Fibroblast of lung (primary cell): Measurements from ENCODE around the gene STRN3. TPM values are rescaled to one million over a fixed set of nuclear protein-coding genes. Genes with fewer than 3 reads are reported as not detected.

Experiments
- DNase-seq, 2 donors: peaks; one replicate each; pipeline versions ENCODE4 v3.0.0 to v3.0.0-alpha.2; 2010; ENCODE audit warnings: low read depth in 2 of 2
- H2AFZ ChIP-seq: 2 replicates; pipeline ENCODE4 v1.5.1; 2012; ENCODE audit warnings: low read length, control low read depth, inconsistent platforms
- H3K27ac ChIP-seq: 2 replicates; pipeline ENCODE4 v1.5.1; 2011; ENCODE audit warnings: low read length, control low read depth; ENCODE audit not compliant: insufficient read depth
- H3K27me3 ChIP-seq: 2 replicates; pipeline ENCODE4 v1.5.1; 2011; ENCODE audit warnings: mild to moderate bottlenecking, low read length; ENCODE audit not compliant: control insufficient read depth, insufficient read depth
- H3K36me3 ChIP-seq: 2 replicates; pipeline ENCODE4 v1.5.1; 2011; ENCODE audit warnings: low read length; ENCODE audit not compliant: control insufficient read depth, insufficient read depth
- H3K4me1 ChIP-seq: 2 replicates; pipeline ENCODE4 v1.5.1; 2011; ENCODE audit warnings: low read length; ENCODE audit not compliant: control insufficient read depth, insufficient read depth; ENCODE audit errors: extremely low read depth
- H3K4me2 ChIP-seq: 2 replicates; pipeline ENCODE4 v1.5.1; 2011; ENCODE audit warnings: low read length, control low read depth; ENCODE audit not compliant: insufficient read depth; ENCODE audit errors: extremely low read depth
- H3K4me3 ChIP-seq, 4 experiments: fragments of 200-600 bp in 1 of 4; sonication (generic) in 1 of 4; replicated peaks in 1 of 4; 2 replicates each; pipeline ENCODE4 v1.5.1; 2011 to 2016; ENCODE audit warnings: low read length in 4 of 4, low read depth in 3 of 4, mild to moderate bottlenecking in 3 of 4, control low read depth in 2 of 4, inconsistent platforms in 1 of 4, mixed read lengths in 1 of 4; ENCODE audit not compliant: insufficient read depth in 1 of 4; ENCODE audit errors: control extremely low read depth in 1 of 4
- H3K79me2 ChIP-seq: 2 replicates; pipeline ENCODE4 v1.5.1; 2012; ENCODE audit warnings: mild to moderate bottlenecking, low read length, inconsistent platforms; ENCODE audit not compliant: control insufficient read depth, insufficient read depth
- H3K9ac ChIP-seq: 2 replicates; pipeline ENCODE4 v1.5.1; 2011; ENCODE audit warnings: mild to moderate bottlenecking, low read length, control low read depth; ENCODE audit not compliant: insufficient read depth
- H3K9me3 ChIP-seq: 2 replicates; pipeline ENCODE4 v1.5.1; 2012; ENCODE audit warnings: low read depth, low read length; ENCODE audit not compliant: control insufficient read depth, insufficient read depth
- H4K20me1 ChIP-seq: 2 replicates; pipeline ENCODE4 v1.5.1; 2011; ENCODE audit warnings: low read length; ENCODE audit not compliant: control insufficient read depth, insufficient read depth; ENCODE audit errors: extremely low read depth
- EZH2 ChIP-seq: IDR thresholded peaks from 2 replicates; pipeline ENCODE4 v1.5.1; 2012; ENCODE audit warnings: low read length, control low read depth, mild to moderate bottlenecking; ENCODE audit errors: missing control alignments
- polyA plus RNA-seq, 2 donors: library from polyadenylated mRNA; depleted of rRNA in 1 of 2; stranded (reverse) in 1 of 2; unstranded in 1 of 2; fragments of >200 nt; gene quantifications; 2 replicates each; pipeline ENCODE4 v1.2.1, GENCODE V29; 2011 to 2012; ENCODE audit warnings: missing spikeins in 1 of 2
- total RNA-seq: library from RNA; depleted of rRNA; stranded (reverse); fragments of >200 nt; gene quantifications from 2 replicates; pipeline ENCODE4 v1.2.1, GENCODE V29; 2014
- TF ChIP-seq, protein P1 (sequence below), 2 donors: IDR thresholded peaks in 1 of 2; conservative IDR thresholded peaks in 1 of 2; 1 replicate in 1 of 2; 2 replicates in 1 of 2; pipeline ENCODE4 v1.5.1; 2011 to 2012; ENCODE audit warnings: low read length in 2 of 2, control low read depth in 1 of 2, inconsistent platforms in 1 of 2, low read depth in 1 of 2, mild to moderate bottlenecking in 1 of 2

STRN3 gene
- total and polyA plus RNA-seq, 2 donors (not counting 1 experiment from before 2014, with no cell fraction given), result 42.0 to 88.2 TPM

DNA sequence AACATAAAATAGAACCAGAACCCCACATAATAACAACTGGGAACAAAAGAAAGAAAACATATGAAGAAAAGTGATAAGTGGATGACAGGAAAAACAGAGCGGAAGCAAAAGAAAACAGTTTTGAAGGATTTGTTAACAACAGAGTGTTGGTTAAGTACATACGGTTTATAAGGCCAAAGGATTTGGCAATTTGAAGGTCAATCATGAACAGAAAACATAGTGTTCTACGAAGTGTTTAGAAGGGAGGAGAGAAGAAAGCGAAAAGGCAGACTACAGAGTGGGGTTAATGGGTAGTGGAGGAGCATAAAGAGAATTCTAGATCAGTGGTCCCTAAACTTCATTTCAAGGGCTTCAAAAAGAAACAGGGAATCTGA is 4.6 kb downstream of the STRN3 start:
- DNase-seq, result no peak
- no peak overlapping the region for H3K4me2 ChIP-seq
- TF ChIP-seq, protein P1, sequence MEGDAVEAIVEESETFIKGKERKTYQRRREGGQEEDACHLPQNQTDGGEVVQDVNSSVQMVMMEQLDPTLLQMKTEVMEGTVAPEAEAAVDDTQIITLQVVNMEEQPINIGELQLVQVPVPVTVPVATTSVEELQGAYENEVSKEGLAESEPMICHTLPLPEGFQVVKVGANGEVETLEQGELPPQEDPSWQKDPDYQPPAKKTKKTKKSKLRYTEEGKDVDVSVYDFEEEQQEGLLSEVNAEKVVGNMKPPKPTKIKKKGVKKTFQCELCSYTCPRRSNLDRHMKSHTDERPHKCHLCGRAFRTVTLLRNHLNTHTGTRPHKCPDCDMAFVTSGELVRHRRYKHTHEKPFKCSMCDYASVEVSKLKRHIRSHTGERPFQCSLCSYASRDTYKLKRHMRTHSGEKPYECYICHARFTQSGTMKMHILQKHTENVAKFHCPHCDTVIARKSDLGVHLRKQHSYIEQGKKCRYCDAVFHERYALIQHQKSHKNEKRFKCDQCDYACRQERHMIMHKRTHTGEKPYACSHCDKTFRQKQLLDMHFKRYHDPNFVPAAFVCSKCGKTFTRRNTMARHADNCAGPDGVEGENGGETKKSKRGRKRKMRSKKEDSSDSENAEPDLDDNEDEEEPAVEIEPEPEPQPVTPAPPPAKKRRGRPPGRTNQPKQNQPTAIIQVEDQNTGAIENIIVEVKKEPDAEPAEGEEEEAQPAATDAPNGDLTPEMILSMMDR (conservative IDR thresholded peaks at IDR 0.05 in 1 of 2, IDR thresholded peaks at IDR 0.05 in 1 of 2; ENCODE audit: low read depth in 1 of 2, low read length in 2 of 2), result no peak
- no peak for TF ChIP-seq EZH2

DNA sequence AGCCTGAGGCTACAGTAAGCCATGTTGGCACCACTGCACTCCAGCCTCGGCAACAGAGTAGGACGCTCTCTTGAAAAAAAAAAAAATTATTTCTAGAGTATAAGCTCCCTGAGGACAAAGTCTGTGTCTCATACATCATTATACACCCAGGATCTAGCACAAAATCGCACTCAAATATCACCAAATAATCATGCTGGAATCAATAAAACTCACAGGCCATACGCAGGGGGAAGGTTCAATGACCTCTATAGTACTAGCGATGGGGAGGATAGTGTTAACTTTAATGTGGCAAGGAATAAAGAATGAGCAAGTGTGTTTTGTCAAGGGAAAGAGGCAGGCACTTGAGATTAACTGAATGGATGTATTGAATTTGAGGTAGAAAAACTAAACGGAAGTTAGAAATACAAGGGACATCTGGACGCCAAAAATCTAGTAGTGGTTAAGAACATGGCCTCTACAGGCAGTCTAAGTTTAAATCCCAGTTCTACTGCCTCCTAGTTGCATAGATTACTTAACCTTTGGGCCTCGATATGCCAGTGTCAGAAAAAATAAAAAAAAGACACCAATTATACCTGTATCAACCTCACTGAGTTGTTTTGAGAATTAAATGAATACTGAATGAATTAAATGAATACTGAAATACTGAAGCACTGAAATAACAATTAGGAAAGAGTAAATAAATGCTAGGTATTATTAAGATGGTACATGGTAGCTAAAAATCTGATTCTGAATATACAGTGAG is 5.2 kb downstream of the STRN3 start:
- Histone ChIP-seq H3K27ac (no peak overlapping the region), H3K79me2 (peaks cover 90% of the 10 kb centered on the region), H3K9me3 (no peaks in the 10 kb centered on the region), H3K9ac (no peak overlapping the region), H3K27me3 (no peaks in the 10 kb centered on the region), H2AFZ (no peak overlapping the region), H3K4me2 (no peak overlapping the region), H4K20me1 (no peaks in the 10 kb centered on the region), H3K4me1 (no peaks in the 10 kb centered on the region), H3K36me3 (no peaks in the 10 kb centered on the region), H3K4me3 (no peak overlapping the region)
- no peak for TF ChIP-seq EZH2
- TF ChIP-seq, protein P1 (conservative IDR thresholded peaks at IDR 0.05 in 1 of 2, IDR thresholded peaks at IDR 0.05 in 1 of 2; ENCODE audit: low read depth in 1 of 2, low read length in 2 of 2), result no peak
- DNase-seq, result no peak

More for the DNA sequence above, 4.6 kb downstream of the STRN3 start:
- no peak overlapping the region for H3K4me3 ChIP-seq
- H3K79me2 ChIP-seq, result peaks cover 87% of the 10 kb centered on the region
- no peaks in the 10 kb centered on the region for H3K36me3 ChIP-seq
- H2AFZ ChIP-seq, result no peak overlapping the region
- H4K20me1 ChIP-seq, result no peaks in the 10 kb centered on the region
- no peaks in the 10 kb centered on the region for H3K27me3 ChIP-seq
- no peak overlapping the region for H3K9ac ChIP-seq
- H3K27ac ChIP-seq, result no peak overlapping the region
- H3K9me3 ChIP-seq, result no peaks in the 10 kb centered on the region
- H3K4me1 ChIP-seq, result no peaks in the 10 kb centered on the region

DNA sequence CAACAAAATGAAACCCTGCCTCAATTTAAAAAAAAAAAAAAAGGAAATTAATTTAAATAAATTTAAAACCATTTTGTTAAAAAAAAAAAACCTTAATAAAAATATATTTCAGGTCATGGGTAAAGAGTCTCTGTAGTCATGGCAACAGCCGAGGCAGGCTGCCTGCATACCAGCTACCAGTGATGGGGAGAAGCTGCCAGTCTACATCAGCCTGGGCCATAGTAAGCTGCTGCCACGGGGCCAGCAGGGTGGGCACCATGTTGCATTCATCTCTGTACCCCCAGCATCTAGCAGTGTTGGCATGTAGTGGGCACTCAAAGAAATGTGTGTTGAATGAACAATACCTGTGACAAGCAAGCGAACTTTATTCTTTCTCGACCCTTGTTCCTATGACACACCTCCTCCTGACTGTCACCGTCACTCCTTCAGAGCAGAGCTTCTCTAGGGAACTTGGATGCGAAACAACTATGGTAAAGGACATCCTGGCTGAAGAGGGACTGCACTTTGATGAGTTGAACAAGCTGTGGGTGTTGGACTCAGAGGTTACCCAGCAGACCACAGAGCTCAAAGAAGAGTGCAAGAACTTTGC is 8.0 kb downstream of the STRN3 start:
- Histone ChIP-seq H3K79me2 (peaks cover 87% of the 10 kb centered on the region), H3K9me3 (no peaks in the 10 kb centered on the region), H3K4me3 (no peak overlapping the region), H3K36me3 (no peaks in the 10 kb centered on the region), H3K9ac (no peak overlapping the region), H3K27ac (no peak overlapping the region), H3K4me1 (no peaks in the 10 kb centered on the region), H2AFZ (no peak overlapping the region), H3K27me3 (no peaks in the 10 kb centered on the region), H3K4me2 (no peak overlapping the region), H4K20me1 (no peaks in the 10 kb centered on the region)
- TF ChIP-seq, protein P1 (conservative IDR thresholded peaks at IDR 0.05 in 1 of 2, IDR thresholded peaks at IDR 0.05 in 1 of 2; ENCODE audit: low read depth in 1 of 2, low read length in 2 of 2), result no peak
- TF ChIP-seq EZH2, result no peak
- no peak for DNase-seq
